WERI-Rb-1 (cell line): ENCODE data around the gene HUNK.

Source experiments
- DNase-seq: peaks from one replicate; pipeline ENCODE4 v3.0.0-alpha.2; 2020
- H3K27ac ChIP-seq: fragments of 250-450 bp; sonication (Bioruptor Pico); 2 replicates; pipeline ENCODE4 v1.5.1; 2020; ENCODE audit warnings: mild to moderate bottlenecking, moderate library complexity
- H3K27me3 ChIP-seq: fragments of 250-450 bp; sonication (Bioruptor Pico); 2 replicates; pipeline ENCODE4 v1.5.1; 2021; ENCODE audit warnings: mild to moderate bottlenecking, low read depth, moderate library complexity; ENCODE audit not compliant: insufficient read depth, severe bottlenecking
- H3K36me3 ChIP-seq: fragments of 250-450 bp; sonication (Bioruptor Pico); 2 replicates; pipeline ENCODE4 v1.5.1; 2020; ENCODE audit warnings: mild to moderate bottlenecking, moderate library complexity
- H3K4me3 ChIP-seq: 2 replicates; pipeline ENCODE4 v1.5.1; 2011; ENCODE audit warnings: low read depth, mild to moderate bottlenecking, control low read depth, low read length
- H3K9me3 ChIP-seq: fragments of 250-450 bp; sonication (Bioruptor Pico); 2 replicates; pipeline ENCODE4 v1.5.1; 2021; ENCODE audit warnings: mild to moderate bottlenecking, moderate library complexity; ENCODE audit not compliant: severe bottlenecking
- CTCF ChIP-seq: IDR thresholded peaks from 2 replicates; pipeline ENCODE4 v1.5.1; 2011; ENCODE audit warnings: low read depth, mild to moderate bottlenecking, control low read depth, inconsistent platforms, low read length

Gene HUNK

GRCh38 chr21:31952828-31953227, 80.0 kb downstream of the HUNK start:
- DNase-seq: no peak
- no peak for TF ChIP-seq CTCF
- no peaks in the 10 kb centered on the region for H3K9me3 ChIP-seq
- H3K27ac ChIP-seq: no peak overlapping the region
- H3K4me3 ChIP-seq: no peak overlapping the region
- no peaks in the 10 kb centered on the region for H3K27me3 ChIP-seq
- H3K36me3 ChIP-seq: peaks cover 34% of the 10 kb centered on the region

GRCh38 chr21:31957631-31958030, 84.8 kb downstream of the HUNK start:
- Histone ChIP-seq H3K9me3 (no peaks in the 10 kb centered on the region), H3K27ac (no peak overlapping the region), H3K36me3 (peaks cover 27% of the 10 kb centered on the region), H3K4me3 (no peak overlapping the region), H3K27me3 (no peaks in the 10 kb centered on the region)
- no peak for TF ChIP-seq CTCF
- DNase-seq: no peak

GRCh38 chr21:31959881-31960280, 87.1 kb downstream of the HUNK start:
- Histone ChIP-seq H3K4me3 (no peak overlapping the region), H3K27me3 (no peaks in the 10 kb centered on the region), H3K36me3 (peaks cover 27% of the 10 kb centered on the region), H3K9me3 (no peaks in the 10 kb centered on the region), H3K27ac (no peak overlapping the region)
- no peak for TF ChIP-seq CTCF
- no peak for DNase-seq

GRCh38 chr21:31961027-31961426, 88.2 kb downstream of the HUNK start:
- Histone ChIP-seq H3K36me3 (peaks cover 27% of the 10 kb centered on the region), H3K27ac (no peak overlapping the region), H3K4me3 (no peak overlapping the region), H3K9me3 (no peaks in the 10 kb centered on the region), H3K27me3 (no peaks in the 10 kb centered on the region)
- TF ChIP-seq CTCF: no peak
- DNase-seq: no peak

GRCh38 chr21:31961704-31962103, 88.9 kb downstream of the HUNK start:
- no peak for TF ChIP-seq CTCF
- Histone ChIP-seq H3K36me3 (peaks cover 27% of the 10 kb centered on the region), H3K27me3 (no peaks in the 10 kb centered on the region), H3K9me3 (no peaks in the 10 kb centered on the region), H3K4me3 (no peak overlapping the region), H3K27ac (no peak overlapping the region)
- no peak for DNase-seq

GRCh38 chr21:31964692-31965091, 91.9 kb downstream of the HUNK start:
- H3K4me3 ChIP-seq: no peak overlapping the region
- DNase-seq: no peak
- no peak for TF ChIP-seq CTCF
- no peak overlapping the region for H3K27ac ChIP-seq
- H3K27me3 ChIP-seq: no peaks in the 10 kb centered on the region
- H3K9me3 ChIP-seq: no peaks in the 10 kb centered on the region
- peaks cover 22% of the 10 kb centered on the region for H3K36me3 ChIP-seq
